Erythroblast (primary cell): ENCODE measurements around the gene LRRC14B.
"Not testable (repeated sequence)": the region's sequence is repeated elsewhere in the genome, so short reads cannot be mapped to it uniquely, and the experiment has no call there.

Experiments
- GATA1 ChIP-seq: IDR thresholded peaks from 2 replicates; pipeline ENCODE4 v1.6.1; 2011; ENCODE audit warnings: low read depth, mild to moderate bottlenecking, control low read depth, low read length, moderate library complexity
- POLR2A ChIP-seq: IDR thresholded peaks from 2 replicates; pipeline ENCODE4 v1.6.1; 2011; ENCODE audit warnings: mild to moderate bottlenecking, low read length

GRCh38 chr5:215256-215655, 24.0 kb downstream of the LRRC14B start:
- TF ChIP-seq POLR2A, GATA1: not testable (repeated sequence)
